PC-9 (cell line): ENCODE results near the gene ERBB4. TPM values are rescaled to one million over a fixed set of nuclear protein-coding genes. Genes with fewer than 3 reads are reported as not detected.
"Not testable (repeated sequence)": the region's sequence is repeated elsewhere in the genome, so short reads cannot be mapped to it uniquely, and the experiment has no call there.

Source experiments
- BruUV-seq: library from RNA; stranded (reverse); fragments of 400-500 nt; replicated peaks from 2 replicates; lab custom pipeline; 2021; lab: Mats Ljungman, UMichigan
- CTCF ChIA-PET: fragments of 300-600 bp; sonication (Branson Sonifier 250); formaldehyde crosslinking; loops from one replicate; lab custom pipeline; 2022; ENCODE audit warnings: antibody characterized with exemption; lab: Charles Lee
- POLR2A ChIA-PET: fragments of 300-600 bp; sonication (Branson Sonifier 250); formaldehyde crosslinking; loops from one replicate; lab custom pipeline; 2022; ENCODE audit warnings: antibody characterized with exemption; ENCODE audit not compliant: unreplicated experiment; lab: Charles Lee
- DNase-seq, 2 experiments: peaks; one replicate each; pipeline versions ENCODE4 v3.0.0 to v3.0.0-alpha.2; 2015 to 2022; ENCODE audit warnings: mixed read lengths in 1 of 2
- H2AFZ ChIP-seq: fragments of 200-600 bp; sonication (generic); 2 replicates; pipeline ENCODE4 v1.8.1; 2017; ENCODE audit warnings: antibody characterized with exemption
- H3F3A ChIP-seq: fragments of 200-600 bp; sonication (generic); 2 replicates; pipeline ENCODE4 v1.8.1; 2017; ENCODE audit warnings: antibody characterized with exemption, mild to moderate bottlenecking, low read depth; ENCODE audit not compliant: insufficient read depth
- H3K27ac ChIP-seq: fragments of 200-600 bp; sonication (generic); 2 replicates; pipeline ENCODE4 v1.6.1; 2016; ENCODE audit warnings: mixed run types
- H3K27me3 ChIP-seq: fragments of 200-600 bp; sonication (generic); 2 replicates; pipeline ENCODE4 v1.6.1; 2016; ENCODE audit warnings: low read depth, mixed run types; ENCODE audit not compliant: insufficient read depth
- H3K36me3 ChIP-seq: fragments of 200-600 bp; sonication (generic); 2 replicates; pipeline ENCODE4 v1.6.1; 2016; ENCODE audit warnings: low read depth, mixed run types
- H3K4me1 ChIP-seq: fragments of 200-600 bp; sonication (generic); replicated peaks from 2 replicates; pipeline ENCODE4 v1.6.1; 2016; ENCODE audit warnings: mixed run types; ENCODE audit not compliant: insufficient read depth
- H3K4me2 ChIP-seq: fragments of 200-600 bp; sonication (generic); 2 replicates; pipeline ENCODE4 v1.6.1; 2017; ENCODE audit warnings: mixed run types
- H3K4me3 ChIP-seq: fragments of 200-600 bp; sonication (generic); 2 replicates; pipeline ENCODE4 v1.6.1; 2016; ENCODE audit warnings: mixed run types
- H3K79me2 ChIP-seq: fragments of 200-600 bp; sonication (generic); 2 replicates; pipeline ENCODE4 v1.6.1; 2017; ENCODE audit warnings: low read depth, mixed run types
- H3K9me2 ChIP-seq: fragments of 200-600 bp; sonication (generic); 2 replicates; pipeline ENCODE4 v1.8.1; 2017; ENCODE audit warnings: mild to moderate bottlenecking; ENCODE audit not compliant: insufficient read depth
- H3K9me3 ChIP-seq: fragments of 200-600 bp; sonication (generic); 2 replicates; pipeline ENCODE4 v1.8.1; 2016; ENCODE audit warnings: low read depth; ENCODE audit not compliant: insufficient read depth
- H4K20me1 ChIP-seq: fragments of 200-600 bp; sonication (generic); 2 replicates; pipeline ENCODE4 v1.8.1; 2017; ENCODE audit not compliant: insufficient read depth
- EZH2 ChIP-seq: fragments of 200-600 bp; sonication (generic); IDR thresholded peaks from 2 replicates; pipeline ENCODE4 v1.8.0; 2017; ENCODE audit warnings: antibody characterized with exemption, low read depth
- intact Hi-C: fragments of 100-400 bp; cut with micrococcal nuclease; formaldehyde crosslinking; loops from one replicate; pipeline ENCODE4 v1.10.0; 2022; ENCODE audit not compliant: unreplicated experiment
- total RNA-seq: library from RNA; stranded (reverse); gene quantifications from 2 replicates; pipeline ENCODE4 v1.2.3, GENCODE V29; 2021
- TF ChIP-seq, protein P1 (sequence below): fragments of 200-600 bp; sonication (generic); conservative IDR thresholded peaks from 2 replicates; pipeline ENCODE4 v1.6.1; 2017; ENCODE audit warnings: mixed run types, antibody characterized with exemption, mild to moderate bottlenecking, moderate library complexity

ERBB4 gene
- total RNA-seq, 1 experiment from 2014 or later = not detected

DNA sequence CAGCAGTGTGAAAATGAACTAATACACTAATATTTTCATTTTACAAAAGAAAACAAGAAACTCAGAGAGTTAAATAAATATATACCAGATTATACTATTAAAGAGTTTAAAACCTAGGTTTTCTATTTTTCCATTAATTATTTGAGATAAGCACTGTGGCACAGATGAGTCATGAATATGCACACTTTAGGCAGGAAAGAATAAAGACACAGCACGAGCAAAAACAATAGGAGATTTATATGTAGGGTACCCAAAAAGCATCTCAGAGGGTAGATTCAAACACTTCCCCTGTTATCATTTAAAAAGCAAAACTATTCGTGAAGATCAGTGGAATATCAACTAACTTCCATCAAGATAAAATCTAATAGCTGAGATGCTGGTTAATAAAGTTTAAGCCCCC is 430.6 kb downstream of the ERBB4 start:
- H3K9me2 ChIP-seq = no peaks in the 10 kb centered on the region
- DNase-seq = no peak
- H3K27ac ChIP-seq = no peak overlapping the region
- ChIA-PET CTCF (no interaction called here), POLR2A (no interaction called here)
- H3K4me2 ChIP-seq = no peak overlapping the region
- H3K79me2 ChIP-seq = no peaks in the 10 kb centered on the region
- no TSS peak for BruUV-seq
- no peak overlapping the region for H2AFZ ChIP-seq
- no peak overlapping the region for H3K4me3 ChIP-seq
- no peaks in the 10 kb centered on the region for H3K4me1 ChIP-seq
- no peaks in the 10 kb centered on the region for H3K36me3 ChIP-seq
- H3K27me3 ChIP-seq = no peaks in the 10 kb centered on the region
- TF ChIP-seq, protein P1, sequence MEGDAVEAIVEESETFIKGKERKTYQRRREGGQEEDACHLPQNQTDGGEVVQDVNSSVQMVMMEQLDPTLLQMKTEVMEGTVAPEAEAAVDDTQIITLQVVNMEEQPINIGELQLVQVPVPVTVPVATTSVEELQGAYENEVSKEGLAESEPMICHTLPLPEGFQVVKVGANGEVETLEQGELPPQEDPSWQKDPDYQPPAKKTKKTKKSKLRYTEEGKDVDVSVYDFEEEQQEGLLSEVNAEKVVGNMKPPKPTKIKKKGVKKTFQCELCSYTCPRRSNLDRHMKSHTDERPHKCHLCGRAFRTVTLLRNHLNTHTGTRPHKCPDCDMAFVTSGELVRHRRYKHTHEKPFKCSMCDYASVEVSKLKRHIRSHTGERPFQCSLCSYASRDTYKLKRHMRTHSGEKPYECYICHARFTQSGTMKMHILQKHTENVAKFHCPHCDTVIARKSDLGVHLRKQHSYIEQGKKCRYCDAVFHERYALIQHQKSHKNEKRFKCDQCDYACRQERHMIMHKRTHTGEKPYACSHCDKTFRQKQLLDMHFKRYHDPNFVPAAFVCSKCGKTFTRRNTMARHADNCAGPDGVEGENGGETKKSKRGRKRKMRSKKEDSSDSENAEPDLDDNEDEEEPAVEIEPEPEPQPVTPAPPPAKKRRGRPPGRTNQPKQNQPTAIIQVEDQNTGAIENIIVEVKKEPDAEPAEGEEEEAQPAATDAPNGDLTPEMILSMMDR = no peak
- TF ChIP-seq EZH2 = no peak
- no peaks in the 10 kb centered on the region for H3F3A ChIP-seq
- H3K9me3 ChIP-seq = no peaks in the 10 kb centered on the region
- intact Hi-C loops = no loop called here
- no peaks in the 10 kb centered on the region for H4K20me1 ChIP-seq

- Histone ChIP-seq H3K4me2 (no peak overlapping the region), H3F3A (no peaks in the 10 kb centered on the region), H4K20me1 (no peaks in the 10 kb centered on the region), H3K9me3 (no peaks in the 10 kb centered on the region), H3K27me3 (no peaks in the 10 kb centered on the region), H3K4me3 (no peak overlapping the region), H3K27ac (no peak overlapping the region), H3K36me3 (no peaks in the 10 kb centered on the region), H3K9me2 (no peaks in the 10 kb centered on the region), H3K4me1 (no peaks in the 10 kb centered on the region), H3K79me2 (no peaks in the 10 kb centered on the region), H2AFZ (no peak overlapping the region)
- POLR2A ChIA-PET = no interaction called here
- BruUV-seq = no TSS peak
- TF ChIP-seq, protein P1 = no peak
- no peak for DNase-seq
- CTCF ChIA-PET = no interaction called here
- intact Hi-C loops = no loop called here
These were observed 431.6 kb downstream of the ERBB4 start for GRCh38 chr2:212107014-212107413.

GRCh38 chr2:212106536-212106935 is 432.1 kb downstream of the ERBB4 start:
- H3F3A ChIP-seq, intact Hi-C loops, POLR2A ChIA-PET, H3K9me2 ChIP-seq, CTCF ChIA-PET, H3K9me3 ChIP-seq, H2AFZ ChIP-seq, DNase-seq, H3K79me2 ChIP-seq, H3K4me1 ChIP-seq, H3K4me2 ChIP-seq, H3K27me3 ChIP-seq, H4K20me1 ChIP-seq, H3K4me3 ChIP-seq, H3K36me3 ChIP-seq, H3K27ac ChIP-seq, BruUV-seq: not testable (repeated sequence)

DNA sequence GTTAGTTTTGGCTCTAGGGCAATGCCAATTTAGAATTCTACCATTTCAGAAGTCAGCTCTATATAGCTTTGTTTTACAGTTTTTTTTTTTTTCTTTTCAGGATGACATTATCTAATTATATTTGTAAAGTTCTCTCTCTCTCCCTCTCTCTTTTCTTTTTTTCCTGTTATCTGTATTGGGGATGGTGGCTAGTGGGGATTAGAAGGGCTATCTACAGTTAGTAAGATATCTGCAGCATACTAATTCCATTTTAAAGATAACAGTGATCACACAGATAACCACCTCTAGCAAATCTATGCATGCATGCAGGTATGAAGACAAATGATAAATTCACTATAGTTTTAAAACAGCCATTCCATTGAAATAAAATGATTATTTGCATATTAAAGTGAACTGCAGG is 438.9 kb downstream of the ERBB4 start:
- no peaks in the 10 kb centered on the region for H3K9me2 ChIP-seq
- intact Hi-C loops = no loop called here
- POLR2A ChIA-PET = no interaction called here
- TF ChIP-seq EZH2 = no peak
- TF ChIP-seq, protein P1 = no peak
- no peak overlapping the region for H3K27ac ChIP-seq
- BruUV-seq = no TSS peak
- H2AFZ ChIP-seq = no peak overlapping the region
- CTCF ChIA-PET = no interaction called here
- H3K79me2 ChIP-seq = no peaks in the 10 kb centered on the region
- H3K36me3 ChIP-seq = no peaks in the 10 kb centered on the region
- H4K20me1 ChIP-seq = no peaks in the 10 kb centered on the region
- no peaks in the 10 kb centered on the region for H3F3A ChIP-seq
- H3K4me3 ChIP-seq = no peak overlapping the region
- DNase-seq = no peak
- H3K27me3 ChIP-seq = no peaks in the 10 kb centered on the region
- no peaks in the 10 kb centered on the region for H3K4me1 ChIP-seq
- no peak overlapping the region for H3K4me2 ChIP-seq
- H3K9me3 ChIP-seq = no peaks in the 10 kb centered on the region
